ENCODE measurements around the gene PIK3R1. TPM values are rescaled to one million over a fixed set of nuclear protein-coding genes. Genes with fewer than 3 reads are reported as not detected.

Gene PIK3R1
- total RNA-seq, 1 experiment from 2014 or later, result 151 TPM

DNA sequence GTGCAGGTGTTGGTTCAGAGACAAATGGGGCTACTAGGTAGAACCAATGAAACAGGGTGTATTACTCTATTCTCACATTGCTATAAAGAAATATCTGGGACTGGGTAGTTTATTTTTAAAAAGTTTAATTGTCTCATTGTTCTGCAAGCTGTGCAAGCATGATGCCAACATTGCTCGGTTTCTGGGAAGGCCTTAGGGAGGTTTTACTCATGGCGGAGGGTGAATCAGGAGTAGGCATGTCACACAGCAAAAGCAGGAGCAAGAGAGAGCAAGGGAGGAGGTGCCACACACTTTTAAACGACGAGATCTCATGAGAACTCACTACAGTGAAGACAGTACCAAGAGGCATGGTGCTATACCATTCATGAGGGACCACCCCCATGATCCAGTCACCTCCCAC, 134.6 kb downstream of the PIK3R1 start:
- peaks cover 2% of the 10 kb centered on the region for H3K4me1 Mint-ChIP-seq (ENCODE audit: insufficient read depth, unreplicated experiment)
- H3K27ac Mint-ChIP-seq (ENCODE audit: low read depth, unreplicated experiment), result no peak overlapping the region
- intact Hi-C loops (cut with micrococcal nuclease), result no loop called here
- DNase-seq (ENCODE audit: unreplicated experiment), result no peak
- no peak for TF ChIP-seq CTCF (IDR thresholded peaks at IDR 0.05; ENCODE audit: unreplicated experiment)
- no peaks in the 10 kb centered on the region for H3K9me3 Mint-ChIP-seq (ENCODE audit: unreplicated experiment)
- no peak overlapping the region for H3K4me3 Mint-ChIP-seq (ENCODE audit: unreplicated experiment)
- no TSS peak for BruUV-seq (replicated peaks)
- H3K36me3 Mint-ChIP-seq (ENCODE audit: insufficient read depth, unreplicated experiment), result no peaks in the 10 kb centered on the region
- POLR2A ChIA-PET, result no interaction called here
- H3K27me3 Mint-ChIP-seq (ENCODE audit: insufficient read depth, unreplicated experiment), result no peaks in the 10 kb centered on the region
- CTCF ChIA-PET, result interaction anchor here (0.6 to 0.7 kb wide), 3 partner anchors 36 to 592 kb away, joined by 3 read pairs; no protein-coding TSS in a partner anchor

Data from MCF 10A (cell line).